WTC11 (cell line): ENCODE measurements around the gene ERMP1.

Experiments
- SOX15 ChIP-seq: fragments of 250-450 bp; sonication (Bioruptor Pico); IDR thresholded peaks from 2 replicates; pipeline ENCODE4 v1.9.0; 2021; ENCODE audit warnings: mild to moderate bottlenecking
- ZNF138 ChIP-seq: sonication (generic); formaldehyde crosslinking; conservative IDR thresholded peaks from 2 replicates; pipeline ENCODE4 v1.8.1; 2022; ENCODE audit warnings: mild to moderate bottlenecking, moderate library complexity, missing genetic modification reagents
- TF ChIP-seq, protein P1 (sequence below): fragments of 200-600 bp; IDR thresholded peaks from 2 replicates; pipeline ENCODE4 v1.8.0; 2022; ENCODE audit warnings: antibody characterized with exemption

- no peak for TF ChIP-seq ZNF138 (CRISPR knock-in tag)
- TF ChIP-seq, protein P1, sequence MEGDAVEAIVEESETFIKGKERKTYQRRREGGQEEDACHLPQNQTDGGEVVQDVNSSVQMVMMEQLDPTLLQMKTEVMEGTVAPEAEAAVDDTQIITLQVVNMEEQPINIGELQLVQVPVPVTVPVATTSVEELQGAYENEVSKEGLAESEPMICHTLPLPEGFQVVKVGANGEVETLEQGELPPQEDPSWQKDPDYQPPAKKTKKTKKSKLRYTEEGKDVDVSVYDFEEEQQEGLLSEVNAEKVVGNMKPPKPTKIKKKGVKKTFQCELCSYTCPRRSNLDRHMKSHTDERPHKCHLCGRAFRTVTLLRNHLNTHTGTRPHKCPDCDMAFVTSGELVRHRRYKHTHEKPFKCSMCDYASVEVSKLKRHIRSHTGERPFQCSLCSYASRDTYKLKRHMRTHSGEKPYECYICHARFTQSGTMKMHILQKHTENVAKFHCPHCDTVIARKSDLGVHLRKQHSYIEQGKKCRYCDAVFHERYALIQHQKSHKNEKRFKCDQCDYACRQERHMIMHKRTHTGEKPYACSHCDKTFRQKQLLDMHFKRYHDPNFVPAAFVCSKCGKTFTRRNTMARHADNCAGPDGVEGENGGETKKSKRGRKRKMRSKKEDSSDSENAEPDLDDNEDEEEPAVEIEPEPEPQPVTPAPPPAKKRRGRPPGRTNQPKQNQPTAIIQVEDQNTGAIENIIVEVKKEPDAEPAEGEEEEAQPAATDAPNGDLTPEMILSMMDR, result no peak
- no peak for TF ChIP-seq SOX15 (CRISPR knock-in tag)
These were observed 38.9 kb upstream of the ERMP1 start for GRCh38 chr9:5871785-5872184.
